Measurements from ENCODE around the gene TSPAN5.

- no peak for TF ChIP-seq ZSCAN29 (IDR thresholded peaks at IDR 0.05)
- TF ChIP-seq JUND (IDR thresholded peaks at IDR 0.05; ENCODE audit: borderline replicate concordance, low read depth, low read length) = no peak
- no peak for TF ChIP-seq JUND (tag; IDR thresholded peaks at IDR 0.05; ENCODE audit: borderline replicate concordance, low read depth, low read length)
- TF ChIP-seq SMC3 (conservative IDR thresholded peaks at IDR 0.05; ENCODE audit: insufficient read depth, low read depth, low read length) = no peak
- TF ChIP-seq HMGXB4 (CRISPR knock-in tag; IDR thresholded peaks at IDR 0.05) = no peak
- no peak for TF ChIP-seq EZH2 (IDR thresholded peaks at IDR 0.05; ENCODE audit: borderline replicate concordance, low read depth, low read length)
- TF ChIP-seq PREB (CRISPR knock-in tag; IDR thresholded peaks at IDR 0.05) = no peak
- TF ChIP-seq POLR2AphosphoS5 (IDR thresholded peaks at IDR 0.05; ENCODE audit: control insufficient read depth, insufficient read depth, low read depth, low read length) = no peak
- TF ChIP-seq RBBP5 (IDR thresholded peaks at IDR 0.05; ENCODE audit: borderline replicate concordance, insufficient read depth, low read length, poor library complexity, severe bottlenecking) = no peak
- no peak for TF ChIP-seq CTCF (IDR thresholded peaks at IDR 0.05 in 2 of 3, conservative IDR thresholded peaks at IDR 0.05 in 1 of 3; ENCODE audit: insufficient read depth in 2 of 3, low read depth in 1 of 3, low read length in 3 of 3)
- no peak for TF ChIP-seq SRF (CRISPR knock-in tag; IDR thresholded peaks at IDR 0.05)
- no peak for TF ChIP-seq NR3C1 (CRISPR knock-in tag; IDR thresholded peaks at IDR 0.05)
- TF ChIP-seq TRIM28 (IDR thresholded peaks at IDR 0.05) = no peak
- no peak for TF ChIP-seq CBFA2T3 (IDR thresholded peaks at IDR 0.05)
Observed at GRCh38 chr4:98581126-98581525, 77.3 kb downstream of the TSPAN5 start.

Measured in K562 (cell line).